Parietal lobe (tissue), 1 donor: ENCODE measurements around the gene GRM7. TPM values are rescaled to one million over a fixed set of nuclear protein-coding genes. Genes with fewer than 3 reads are reported as not detected.

Source experiments
- total RNA-seq: library from RNA; depleted of rRNA; stranded (reverse); fragments of >200 nt; gene quantifications from one replicate; pipeline ENCODE4 v1.2.3, GENCODE V29; 2014

The GRM7 gene
- 126 TPM for total RNA-seq

DNA sequence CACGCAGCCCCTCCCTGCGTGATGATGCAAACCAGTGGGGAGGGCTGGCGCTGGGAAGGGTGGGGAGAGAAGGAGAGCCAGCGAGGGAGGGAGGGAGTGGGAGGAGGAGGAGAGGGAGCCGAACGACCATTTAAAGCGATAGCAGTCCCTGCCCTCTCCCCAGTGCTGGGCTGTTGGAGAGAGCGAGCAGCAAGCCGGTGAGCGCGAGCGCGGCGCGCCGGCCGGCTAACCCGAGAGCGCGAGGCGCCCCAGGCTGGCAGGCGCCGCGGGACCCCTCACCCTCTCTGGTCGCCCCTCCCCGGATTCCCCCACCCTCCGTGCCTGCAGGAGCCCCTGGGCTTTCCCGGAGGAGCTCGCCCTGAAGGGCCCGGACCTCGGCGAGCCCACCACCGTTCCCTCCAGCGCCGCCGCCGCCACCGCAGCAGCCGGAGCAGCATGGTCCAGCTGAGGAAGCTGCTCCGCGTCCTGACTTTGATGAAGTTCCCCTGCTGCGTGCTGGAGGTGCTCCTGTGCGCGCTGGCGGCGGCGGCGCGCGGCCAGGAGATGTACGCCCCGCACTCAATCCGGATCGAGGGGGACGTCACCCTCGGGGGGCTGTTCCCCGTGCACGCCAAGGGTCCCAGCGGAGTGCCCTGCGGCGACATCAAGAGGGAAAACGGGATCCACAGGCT is at the start of gene GRM7:
GRM7 (plus strand) TSS at position 162 of the 671 bp plus-strand sequence.

